HG03064 (cell line): ENCODE measurements around the gene SPRYD7.

Experiments
- ATAC-seq: cut with Tn5 transposase; IDR thresholded peaks from one replicate; pipeline ENCODE4 v1.9.1; 2021; ENCODE audit warnings: low read depth; ENCODE audit not compliant: unreplicated experiment

The SPRYD7 gene

GRCh38 chr13:49867834-49868233, 68.3 kb downstream of the SPRYD7 start:
- no peak for ATAC-seq

- ATAC-seq = no peak
These were observed 70.9 kb downstream of the SPRYD7 start for GRCh38 chr13:49865218-49865617.

- ATAC-seq = no peak
These were observed 71.6 kb downstream of the SPRYD7 start for GRCh38 chr13:49864509-49864908.
